ENCODE data around the gene DACH1. TPM values are rescaled to one million over a fixed set of nuclear protein-coding genes. Genes with fewer than 3 reads are reported as not detected.
A peak's percentile ranks its signal among the peaks of the same experiment; 100 is the strongest.

Gene DACH1
- polyA plus RNA-seq, 3 donors, result 0.03 to 0.69 (median 0.26) TPM

DNA sequence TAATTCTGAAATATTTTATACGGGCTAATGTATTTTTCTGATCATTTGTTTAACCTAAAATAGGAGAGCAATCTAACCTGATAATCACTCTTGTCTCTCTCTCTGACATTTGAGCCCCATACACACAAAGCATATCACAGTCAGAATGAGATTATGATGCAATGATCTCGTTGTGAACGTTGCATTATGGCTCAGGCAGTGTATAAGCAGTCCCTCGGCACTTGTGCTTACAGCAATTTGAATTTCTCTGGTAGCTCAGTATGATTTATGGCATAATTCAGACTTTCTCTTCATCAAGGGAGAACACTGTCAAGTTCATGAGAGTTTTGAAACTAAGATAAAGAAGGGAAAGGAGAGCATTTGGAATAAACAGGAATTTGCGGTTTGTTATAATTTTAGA is 256.1 kb downstream of the DACH1 start:
- H2AFZ ChIP-seq (ENCODE audit: insufficient read depth, low read depth, low read length, poor library complexity, severe bottlenecking), result peak overlapping the region; percentile 51
- no peaks in the 10 kb centered on the region for H3K79me2 ChIP-seq (ENCODE audit: insufficient read depth, low read length)
- no peaks in the 10 kb centered on the region for H4K20me1 ChIP-seq (ENCODE audit: insufficient read depth, low read length)
- WGBS (ENCODE audit: insufficient coverage), result 0% methylated on average over 3 of the region's 5 CpGs
- no peaks in the 10 kb centered on the region for H3K36me3 Mint-ChIP-seq
- peaks cover 21 to 38% of the 10 kb centered on the region in 2 donors for H3K4me1 ChIP-seq (ENCODE audit: control insufficient read depth in 1 of 2, insufficient read depth in 2 of 2, low read length in 2 of 2)
- H3K4me1 Mint-ChIP-seq, result peaks cover 40% of the 10 kb centered on the region
- H3K27me3 ChIP-seq (ENCODE audit: control insufficient read depth in 2 of 2, insufficient read depth in 2 of 2, low read length in 2 of 2), result no peaks in the 10 kb centered on the region
- no peak overlapping the region for H3K9ac ChIP-seq (ENCODE audit: insufficient read depth, low read length, poor library complexity, severe bottlenecking)
- peak overlapping the region; percentile 65 for H3K4me2 ChIP-seq (replicated peaks; ENCODE audit: extremely low read depth, low read length, poor library complexity, severe bottlenecking)
- H3K27ac ChIP-seq (ENCODE audit: low read depth in 1 of 2, low read length in 2 of 2), result peak overlapping the region in 1 of 2 donors; percentile 42
- H3K36me3 ChIP-seq (replicated peaks in 1 of 2; ENCODE audit: control insufficient read depth in 1 of 2, insufficient read depth in 2 of 2, low read length in 2 of 2), result no peaks in the 10 kb centered on the region
- peaks cover 0 to 3% (median 0%) of the 10 kb centered on the region in 7 donors for H3K9me3 Mint-ChIP-seq
- DNase-seq, result peak in 2 of 3 donors; percentile 13 to 15
- TF ChIP-seq, protein P1, sequence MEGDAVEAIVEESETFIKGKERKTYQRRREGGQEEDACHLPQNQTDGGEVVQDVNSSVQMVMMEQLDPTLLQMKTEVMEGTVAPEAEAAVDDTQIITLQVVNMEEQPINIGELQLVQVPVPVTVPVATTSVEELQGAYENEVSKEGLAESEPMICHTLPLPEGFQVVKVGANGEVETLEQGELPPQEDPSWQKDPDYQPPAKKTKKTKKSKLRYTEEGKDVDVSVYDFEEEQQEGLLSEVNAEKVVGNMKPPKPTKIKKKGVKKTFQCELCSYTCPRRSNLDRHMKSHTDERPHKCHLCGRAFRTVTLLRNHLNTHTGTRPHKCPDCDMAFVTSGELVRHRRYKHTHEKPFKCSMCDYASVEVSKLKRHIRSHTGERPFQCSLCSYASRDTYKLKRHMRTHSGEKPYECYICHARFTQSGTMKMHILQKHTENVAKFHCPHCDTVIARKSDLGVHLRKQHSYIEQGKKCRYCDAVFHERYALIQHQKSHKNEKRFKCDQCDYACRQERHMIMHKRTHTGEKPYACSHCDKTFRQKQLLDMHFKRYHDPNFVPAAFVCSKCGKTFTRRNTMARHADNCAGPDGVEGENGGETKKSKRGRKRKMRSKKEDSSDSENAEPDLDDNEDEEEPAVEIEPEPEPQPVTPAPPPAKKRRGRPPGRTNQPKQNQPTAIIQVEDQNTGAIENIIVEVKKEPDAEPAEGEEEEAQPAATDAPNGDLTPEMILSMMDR (IDR thresholded peaks at IDR 0.05), result no peak
- peak overlapping the region; percentile 52 to 75 for H3K4me3 Mint-ChIP-seq
- H3K27me3 Mint-ChIP-seq (ENCODE audit: low read depth in 3 of 3), result peaks cover 0 to 3% (median 0%) of the 10 kb centered on the region in 3 donors
- peak overlapping the region; percentile 7 to 45 (median 9) for H3K4me3 ChIP-seq (replicated peaks in 1 of 3; ENCODE audit: low read depth in 2 of 3, low read length in 3 of 3)
- H3K9me3 ChIP-seq (replicated peaks in 1 of 2; ENCODE audit: control insufficient read depth in 1 of 2, insufficient read depth in 1 of 2, low read length in 2 of 2), result no peaks in the 10 kb centered on the region
- intact Hi-C loops (cut with micrococcal nuclease), result no loop called here
- peak overlapping the region in 2 of 7 donors; percentile 53 to 64 for H3K27ac Mint-ChIP-seq

DNA sequence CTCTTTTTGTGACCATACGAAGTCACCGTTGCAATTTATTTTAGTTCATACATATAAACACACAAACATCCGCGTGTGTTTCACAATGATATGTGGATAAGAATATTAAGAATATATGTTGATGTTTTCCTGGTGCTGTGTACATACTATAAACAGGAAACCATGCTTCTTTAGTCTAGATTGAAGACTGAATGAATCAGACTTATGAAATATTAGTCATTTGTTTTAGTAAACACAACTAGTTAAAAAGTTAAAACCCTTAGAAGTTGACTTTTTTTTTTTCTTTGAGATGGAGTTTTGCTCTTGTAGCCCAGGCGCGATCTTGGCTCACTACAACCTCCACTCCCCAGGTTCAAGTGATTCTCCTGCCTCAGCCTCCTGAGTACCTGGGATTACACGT is 257.7 kb downstream of the DACH1 start:
- no CpG with 5 or more reads among the region's 7 CpGs for whole genome bisulfite sequencing (ENCODE audit: insufficient coverage)
- Mint-ChIP-seq H3K36me3 (no peaks in the 10 kb centered on the region), H3K27ac (no peak overlapping the region), H3K27me3 (ENCODE audit: low read depth in 3 of 3) (peaks cover 0 to 3% (median 0%) of the 10 kb centered on the region in 3 donors), H3K4me1 (peaks cover 31% of the 10 kb centered on the region), H3K9me3 (peaks cover 0 to 3% (median 0%) of the 10 kb centered on the region in 7 donors), H3K4me3 (no peak overlapping the region)
- Histone ChIP-seq H3K9ac (ENCODE audit: insufficient read depth, low read length, poor library complexity, severe bottlenecking) (no peak overlapping the region), H3K4me2 (replicated peaks; ENCODE audit: extremely low read depth, low read length, poor library complexity, severe bottlenecking) (no peak overlapping the region), H4K20me1 (ENCODE audit: insufficient read depth, low read length) (no peaks in the 10 kb centered on the region), H3K27me3 (ENCODE audit: control insufficient read depth in 2 of 2, insufficient read depth in 2 of 2, low read length in 2 of 2) (no peaks in the 10 kb centered on the region), H3K36me3 (replicated peaks in 1 of 2; ENCODE audit: control insufficient read depth in 1 of 2, insufficient read depth in 2 of 2, low read length in 2 of 2) (no peaks in the 10 kb centered on the region), H3K4me1 (ENCODE audit: control insufficient read depth in 1 of 2, insufficient read depth in 2 of 2, low read length in 2 of 2) (peaks cover 17 to 34% of the 10 kb centered on the region in 2 donors), H3K4me3 (replicated peaks in 1 of 3; ENCODE audit: low read depth in 2 of 3, low read length in 3 of 3) (no peak overlapping the region), H3K79me2 (ENCODE audit: insufficient read depth, low read length) (no peaks in the 10 kb centered on the region), H3K9me3 (replicated peaks in 1 of 2; ENCODE audit: control insufficient read depth in 1 of 2, insufficient read depth in 1 of 2, low read length in 2 of 2) (no peaks in the 10 kb centered on the region), H2AFZ (ENCODE audit: insufficient read depth, low read depth, low read length, poor library complexity, severe bottlenecking) (no peak overlapping the region), H3K27ac (ENCODE audit: low read depth in 1 of 2, low read length in 2 of 2) (no peak overlapping the region)
- no peak for DNase-seq
- intact Hi-C loops (cut with micrococcal nuclease), result no loop called here
- TF ChIP-seq, protein P1 (IDR thresholded peaks at IDR 0.05), result no peak

Measured in CD14-positive monocyte (primary cell).